HepG2 (cell line): ENCODE results near the gene C20orf144. TPM values are rescaled to one million over a fixed set of nuclear protein-coding genes. Genes with fewer than 3 reads are reported as not detected.

Source experiments
- AKNA ChIP-seq: sonication (generic); formaldehyde crosslinking; IDR thresholded peaks from 2 replicates; pipeline ENCODE4 v1.4.0; 2020; ENCODE audit warnings: missing genetic modification reagents, borderline replicate concordance
- BRCA1 ChIP-seq: sonication (generic); formaldehyde crosslinking; IDR thresholded peaks from 2 replicates; pipeline ENCODE4 v1.4.0; 2020; ENCODE audit warnings: missing genetic modification reagents
- CCDC6 ChIP-seq: sonication (generic); formaldehyde crosslinking; IDR thresholded peaks from 2 replicates; pipeline ENCODE4 v1.8.1; 2022; ENCODE audit warnings: mild to moderate bottlenecking, missing genetic modification reagents, moderate library complexity
- DPF2 ChIP-seq: sonication (generic); formaldehyde crosslinking; IDR thresholded peaks from 2 replicates; pipeline ENCODE4 v1.4.0; 2020; ENCODE audit warnings: mild to moderate bottlenecking, low read depth, missing genetic modification reagents, borderline replicate concordance
- FOXJ3 ChIP-seq: sonication (generic); formaldehyde crosslinking; IDR thresholded peaks from 2 replicates; pipeline ENCODE4 v1.4.0; 2020; ENCODE audit warnings: missing genetic modification reagents, mild to moderate bottlenecking, borderline replicate concordance
- GATAD2A ChIP-seq: IDR thresholded peaks from 2 replicates; pipeline ENCODE4 v1.6.1; 2016
- KDM5B ChIP-seq: sonication (generic); formaldehyde crosslinking; IDR thresholded peaks from 2 replicates; pipeline ENCODE4 v1.4.0; 2020; ENCODE audit warnings: missing genetic modification reagents, mild to moderate bottlenecking, borderline replicate concordance
- PPARG ChIP-seq: conservative IDR thresholded peaks from 2 replicates; pipeline ENCODE4 v1.6.1; 2016; ENCODE audit warnings: missing biosample characterization, missing genetic modification reagents
- RXRA ChIP-seq: sonication (generic); formaldehyde crosslinking; IDR thresholded peaks from 2 replicates; pipeline ENCODE4 v1.5.1; 2020; ENCODE audit warnings: missing genetic modification reagents
- ZNF556 ChIP-seq: sonication (generic); formaldehyde crosslinking; IDR thresholded peaks from 2 replicates; pipeline ENCODE4 v1.4.0; 2020; ENCODE audit warnings: mild to moderate bottlenecking, missing genetic modification reagents, borderline replicate concordance
- ZNF652 ChIP-seq: IDR thresholded peaks from 2 replicates; pipeline ENCODE4 v1.6.1; 2016; ENCODE audit warnings: low read depth, borderline replicate concordance
- ZNF749 ChIP-seq: sonication (generic); formaldehyde crosslinking; IDR thresholded peaks from 2 replicates; pipeline ENCODE4 v1.8.0; 2022; ENCODE audit warnings: mild to moderate bottlenecking, missing genetic modification reagents, moderate library complexity, borderline replicate concordance
- ZNF768 ChIP-seq: sonication (generic); formaldehyde crosslinking; IDR thresholded peaks from 2 replicates; pipeline ENCODE4 v1.4.0; 2020; ENCODE audit warnings: missing genetic modification reagents
- ZNF891 ChIP-seq: sonication (generic); formaldehyde crosslinking; IDR thresholded peaks from 2 replicates; pipeline ENCODE4 v1.5.0; 2020; ENCODE audit warnings: mild to moderate bottlenecking, missing genetic modification reagents
- polyA plus RNA-seq, 8 experiments: library from polyadenylated mRNA; depleted of rRNA in 3 of 8; stranded (reverse) in 7 of 8; unstranded in 1 of 8; fragments of >200 nt; fragmentation: Illumina TruSeq in 4 of 8; extraction: Trizol in 4 of 8; gene quantifications; 2 replicates each; pipeline versions ENCODE4 v1.2.1 to v1.2.3, GENCODE V29; 2011 to 2016; ENCODE audit warnings: low read depth in 4 of 8, missing spikeins in 1 of 8, mixed read lengths in 1 of 8; ENCODE audit not compliant: insufficient read depth in 1 of 8
- total RNA-seq, 5 experiments: library from RNA; depleted of rRNA; stranded (reverse); fragments of >200 nt; fragmentation: Illumina TruSeq; extraction: Trizol; gene quantifications; 2 replicates each; pipeline ENCODE4 v1.2.3, GENCODE V29; 2016; ENCODE audit warnings: low read depth in 1 of 5
- TF ChIP-seq, protein P1 (sequence below): sonication (generic); formaldehyde crosslinking; IDR thresholded peaks from 2 replicates; pipeline ENCODE4 v1.5.1; 2020; ENCODE audit warnings: missing genetic modification reagents, mild to moderate bottlenecking, borderline replicate concordance
- TF ChIP-seq, protein P2 (sequence below): sonication (generic); formaldehyde crosslinking; conservative IDR thresholded peaks from 2 replicates; pipeline ENCODE4 v1.8.0; 2022; ENCODE audit warnings: low read depth, missing genetic modification reagents
- TF ChIP-seq, protein P3 (sequence below): sonication (generic); formaldehyde crosslinking; IDR thresholded peaks from 2 replicates; pipeline ENCODE4 v1.4.0; 2020; ENCODE audit warnings: missing genetic modification reagents
- TF ChIP-seq, protein P4 (sequence below): sonication (generic); formaldehyde crosslinking; IDR thresholded peaks from 2 replicates; pipeline ENCODE4 v1.4.0; 2020; ENCODE audit warnings: missing genetic modification reagents

The C20orf144 gene
- total and polyA plus RNA-seq, 2 of the 13 experiments (the other 11 are each of a cell fraction or from before 2014, with no cell fraction given): 0.09 to 0.16 TPM

DNA sequence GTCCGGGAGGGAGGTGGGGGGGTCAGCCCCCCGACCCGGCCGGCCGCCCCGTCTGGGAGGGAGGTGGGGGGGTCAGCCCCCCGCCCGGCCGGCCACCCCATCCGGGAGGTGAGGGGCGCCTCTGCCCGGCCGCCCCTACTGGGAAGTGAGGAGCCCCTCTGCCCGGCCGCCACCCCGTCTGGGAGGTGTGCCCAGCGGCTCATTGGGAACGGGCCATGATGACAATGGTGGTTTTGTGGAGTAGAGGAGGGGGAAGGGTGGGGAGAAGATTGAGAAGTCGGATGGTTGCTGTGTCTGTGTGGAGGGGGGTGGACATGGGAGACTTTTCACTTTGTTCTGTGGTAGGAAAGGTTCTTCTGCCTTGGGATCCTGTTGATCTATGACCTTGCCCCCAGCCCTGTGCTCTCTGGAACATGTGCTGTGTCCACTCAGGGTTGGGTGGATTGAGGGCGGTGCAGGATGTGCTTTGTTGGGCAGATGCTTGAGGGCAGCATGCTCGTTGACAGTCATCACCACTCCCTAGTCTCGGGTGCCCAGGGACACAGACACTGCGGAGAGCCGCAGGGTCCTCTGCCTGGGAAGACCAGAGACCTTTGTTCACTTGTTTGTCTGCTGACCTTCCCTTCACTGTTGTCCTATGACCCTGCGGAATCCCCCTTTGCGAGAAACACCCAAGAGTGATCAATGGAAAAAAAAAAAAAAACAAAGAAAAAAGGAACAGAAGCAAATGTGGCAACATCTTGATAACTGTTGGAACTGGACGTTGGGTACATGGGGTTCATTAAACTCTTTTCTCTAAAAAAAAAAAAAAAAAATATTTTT is 39.7 kb downstream of the C20orf144 start (continued):
- no peak for TF ChIP-seq CCDC6
- TF ChIP-seq RXRA (CRISPR knock-in tag): peak; percentile 97
- peak; percentile 78; the same call in 1 of the 2 replicates for TF ChIP-seq FOXJ3
- TF ChIP-seq, protein P1, sequence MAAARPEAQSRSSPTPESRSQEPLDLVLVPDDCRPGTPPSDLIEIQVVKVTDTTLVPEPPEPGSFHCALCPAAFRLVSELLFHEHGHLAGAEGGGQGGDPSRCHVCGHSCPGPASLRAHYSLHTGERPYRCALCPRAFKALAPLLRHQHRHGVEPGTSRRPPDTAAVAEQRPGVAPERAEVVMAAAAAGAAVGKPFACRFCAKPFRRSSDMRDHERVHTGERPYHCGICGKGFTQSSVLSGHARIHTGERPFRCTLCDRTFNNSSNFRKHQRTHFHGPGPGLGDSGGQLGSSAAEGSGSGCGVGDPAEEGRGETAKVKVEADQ (CRISPR knock-in tag): peak; percentile 90; the same call in 1 of the 2 replicates
- peak; percentile 63 for TF ChIP-seq PPARG (CRISPR knock-in tag)
- peak; percentile 90 for TF ChIP-seq GATAD2A (CRISPR knock-in tag)
- peak; percentile 70; the same call in 1 of the 2 replicates for TF ChIP-seq KDM5B (CRISPR knock-in tag)
- no peak for TF ChIP-seq ZNF749 (CRISPR knock-in tag)
- TF ChIP-seq, protein P2, sequence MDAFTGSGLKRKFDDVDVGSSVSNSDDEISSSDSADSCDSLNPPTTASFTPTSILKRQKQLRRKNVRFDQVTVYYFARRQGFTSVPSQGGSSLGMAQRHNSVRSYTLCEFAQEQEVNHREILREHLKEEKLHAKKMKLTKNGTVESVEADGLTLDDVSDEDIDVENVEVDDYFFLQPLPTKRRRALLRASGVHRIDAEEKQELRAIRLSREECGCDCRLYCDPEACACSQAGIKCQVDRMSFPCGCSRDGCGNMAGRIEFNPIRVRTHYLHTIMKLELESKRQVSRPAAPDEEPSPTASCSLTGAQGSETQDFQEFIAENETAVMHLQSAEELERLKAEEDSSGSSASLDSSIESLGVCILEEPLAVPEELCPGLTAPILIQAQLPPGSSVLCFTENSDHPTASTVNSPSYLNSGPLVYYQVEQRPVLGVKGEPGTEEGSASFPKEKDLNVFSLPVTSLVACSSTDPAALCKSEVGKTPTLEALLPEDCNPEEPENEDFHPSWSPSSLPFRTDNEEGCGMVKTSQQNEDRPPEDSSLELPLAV: no peak
- TF ChIP-seq BRCA1 (CRISPR knock-in tag): 0 out of 2 replicates have a peak, but pooled peaks have one; percentile 25
- TF ChIP-seq ZNF556 (CRISPR knock-in tag): peak; percentile 81; the same call in 1 of the 2 replicates
- TF ChIP-seq DPF2: peak; percentile 91
- TF ChIP-seq, protein P3, sequence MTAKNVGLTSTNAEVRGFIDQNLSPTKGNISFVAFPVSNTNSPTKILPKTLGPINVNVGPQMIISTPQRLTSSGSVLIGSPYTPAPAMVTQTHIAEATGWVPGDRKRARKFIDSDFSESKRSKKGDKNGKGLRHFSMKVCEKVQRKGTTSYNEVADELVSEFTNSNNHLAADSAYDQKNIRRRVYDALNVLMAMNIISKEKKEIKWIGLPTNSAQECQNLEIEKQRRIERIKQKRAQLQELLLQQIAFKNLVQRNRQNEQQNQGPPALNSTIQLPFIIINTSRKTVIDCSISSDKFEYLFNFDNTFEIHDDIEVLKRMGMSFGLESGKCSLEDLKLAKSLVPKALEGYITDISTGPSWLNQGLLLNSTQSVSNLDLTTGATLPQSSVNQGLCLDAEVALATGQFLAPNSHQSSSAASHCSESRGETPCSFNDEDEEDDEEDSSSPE (CRISPR knock-in tag): peak; percentile 64; the same call in 1 of the 2 replicates
- TF ChIP-seq ZNF891 (CRISPR knock-in tag): 0 out of 2 replicates have a peak, but pooled peaks have one; percentile 41
- TF ChIP-seq, protein P4, sequence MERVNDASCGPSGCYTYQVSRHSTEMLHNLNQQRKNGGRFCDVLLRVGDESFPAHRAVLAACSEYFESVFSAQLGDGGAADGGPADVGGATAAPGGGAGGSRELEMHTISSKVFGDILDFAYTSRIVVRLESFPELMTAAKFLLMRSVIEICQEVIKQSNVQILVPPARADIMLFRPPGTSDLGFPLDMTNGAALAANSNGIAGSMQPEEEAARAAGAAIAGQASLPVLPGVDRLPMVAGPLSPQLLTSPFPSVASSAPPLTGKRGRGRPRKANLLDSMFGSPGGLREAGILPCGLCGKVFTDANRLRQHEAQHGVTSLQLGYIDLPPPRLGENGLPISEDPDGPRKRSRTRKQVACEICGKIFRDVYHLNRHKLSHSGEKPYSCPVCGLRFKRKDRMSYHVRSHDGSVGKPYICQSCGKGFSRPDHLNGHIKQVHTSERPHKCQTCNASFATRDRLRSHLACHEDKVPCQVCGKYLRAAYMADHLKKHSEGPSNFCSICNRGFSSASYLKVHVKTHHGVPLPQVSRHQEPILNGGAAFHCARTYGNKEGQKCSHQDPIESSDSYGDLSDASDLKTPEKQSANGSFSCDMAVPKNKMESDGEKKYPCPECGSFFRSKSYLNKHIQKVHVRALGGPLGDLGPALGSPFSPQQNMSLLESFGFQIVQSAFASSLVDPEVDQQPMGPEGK (CRISPR knock-in tag): peak; percentile 96
- peak; percentile 84 for TF ChIP-seq ZNF768 (CRISPR knock-in tag)
- no peak for TF ChIP-seq AKNA (CRISPR knock-in tag)
- TF ChIP-seq ZNF652 (CRISPR knock-in tag): no peak
